GM18505 (cell line): ENCODE data around the gene ANKMY2.
"Not testable (repeated sequence)": the region's sequence is repeated elsewhere in the genome, so short reads cannot be mapped to it uniquely, and the experiment has no call there.

ENCODE experiments used
- ATAC-seq: cut with Tn5 transposase; IDR thresholded peaks from one replicate; pipeline ENCODE4 v1.9.1; 2021; ENCODE audit not compliant: unreplicated experiment
- POLR2A ChIP-seq: IDR thresholded peaks from 4 replicates; pipeline ENCODE4 v1.6.1; 2011; ENCODE audit warnings: borderline replicate concordance; ENCODE audit not compliant: insufficient read depth, insufficient read length; ENCODE audit errors: extremely low read depth

Gene ANKMY2

DNA sequence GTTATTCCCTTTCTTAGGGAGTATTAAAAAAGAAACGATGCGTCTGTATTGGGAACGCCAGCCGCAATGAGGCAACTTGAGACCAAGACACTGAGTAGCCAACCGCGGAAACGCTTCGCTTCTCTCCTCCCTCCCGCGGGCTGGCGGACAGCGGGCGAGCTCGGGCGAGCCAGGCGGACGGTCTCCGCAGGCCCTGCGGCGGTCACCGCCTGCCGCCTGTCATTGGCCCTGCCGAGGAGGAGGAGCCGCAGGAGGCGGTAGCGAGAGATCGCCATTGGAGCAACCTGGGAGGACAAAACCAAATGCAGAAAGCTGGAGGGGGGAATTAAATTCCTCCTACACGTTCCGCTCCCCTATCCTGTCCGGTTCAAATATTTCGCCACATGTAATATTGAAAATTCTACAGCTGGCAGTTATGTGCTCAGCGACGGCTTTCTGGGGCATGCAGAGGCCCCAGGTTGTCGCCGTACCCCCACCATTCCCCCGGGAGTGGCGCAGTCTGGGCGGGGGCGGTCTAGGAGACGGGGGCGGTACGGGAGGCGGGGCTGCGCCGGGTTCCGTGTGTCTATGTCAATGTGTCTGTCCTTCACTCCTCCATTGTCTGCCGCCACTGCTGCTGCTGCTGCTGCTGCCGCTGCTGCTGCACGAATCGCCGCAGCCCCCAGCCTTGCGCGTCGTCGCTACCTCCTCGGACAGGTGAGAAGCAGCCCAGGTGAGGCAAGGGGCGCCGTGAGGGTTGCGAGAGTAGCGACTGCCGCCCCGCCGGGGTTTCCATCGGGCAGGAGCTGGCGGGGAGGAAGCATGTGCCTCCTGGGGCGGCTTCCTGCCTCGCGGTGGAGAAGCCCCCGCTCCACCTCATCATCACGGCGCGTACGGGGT, at the start of gene ANKMY2, which contains the start of gene BZW2:
TSS of gene ANKMY2 (minus strand) at position 162 of the 879 bp plus-strand sequence. CDS start 181 bp downstream, outside the sequence.
TSS of gene BZW2 (plus strand) at position 589 of the 879 bp plus-strand sequence. CDS start 19,263 bp downstream, outside the sequence.
- ATAC-seq: peak; percentile 95
- TF ChIP-seq POLR2A: peak; percentile 71

DNA sequence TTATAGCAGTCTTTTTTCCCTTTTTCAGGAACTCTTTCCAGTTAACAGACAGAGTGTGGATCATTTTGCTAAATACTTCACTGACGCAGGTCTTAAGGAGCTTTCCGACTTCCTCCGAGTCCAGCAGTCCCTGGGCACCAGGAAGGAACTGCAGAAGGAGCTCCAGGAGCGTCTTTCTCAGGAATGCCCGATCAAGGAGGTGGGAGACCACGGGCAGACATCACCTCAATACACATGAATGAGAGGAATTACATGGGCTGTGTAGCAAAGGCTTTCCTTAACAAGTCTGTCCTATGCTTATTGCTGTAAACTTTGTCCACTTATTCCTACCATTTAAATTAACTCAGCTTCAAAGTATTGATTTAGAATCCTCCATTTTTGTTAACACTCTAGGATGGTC, 49.3 kb upstream of the ANKMY2 start:
- ATAC-seq: no peak
- no peak for TF ChIP-seq POLR2A

DNA sequence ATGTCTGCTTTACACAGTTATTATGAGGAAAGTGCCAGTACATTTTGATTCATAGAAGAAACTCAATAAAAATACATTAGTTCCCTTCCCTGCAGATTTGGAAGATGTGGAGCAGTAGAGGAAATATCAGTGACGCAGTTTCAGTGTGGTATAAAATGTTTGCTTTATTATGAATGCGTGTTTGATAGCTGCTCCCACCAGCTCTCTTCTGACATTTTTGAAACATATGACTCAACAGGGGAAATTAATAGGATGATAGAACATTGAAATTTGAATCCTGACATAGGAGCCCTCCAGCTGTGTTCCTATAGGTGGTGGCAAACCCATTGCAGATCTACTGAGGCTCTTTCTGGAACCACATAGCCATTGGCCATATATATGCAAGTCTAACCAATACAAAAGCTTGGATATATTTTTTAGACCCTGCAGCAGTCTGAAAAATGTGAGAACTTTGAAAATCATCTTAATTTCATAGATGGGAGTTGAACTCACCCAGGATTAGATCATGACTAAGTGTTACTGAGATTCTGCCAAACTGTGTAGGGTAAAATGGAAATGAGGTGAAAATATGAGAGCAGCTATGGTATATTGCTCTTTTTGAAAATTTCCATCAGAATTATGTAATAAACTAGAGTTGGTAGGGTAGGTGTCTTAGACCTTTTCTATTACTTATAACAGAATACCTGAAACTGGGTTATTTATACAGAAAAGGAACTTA, 48.2 kb upstream of the ANKMY2 start:
- ATAC-seq: no peak
- TF ChIP-seq POLR2A: no peak

DNA sequence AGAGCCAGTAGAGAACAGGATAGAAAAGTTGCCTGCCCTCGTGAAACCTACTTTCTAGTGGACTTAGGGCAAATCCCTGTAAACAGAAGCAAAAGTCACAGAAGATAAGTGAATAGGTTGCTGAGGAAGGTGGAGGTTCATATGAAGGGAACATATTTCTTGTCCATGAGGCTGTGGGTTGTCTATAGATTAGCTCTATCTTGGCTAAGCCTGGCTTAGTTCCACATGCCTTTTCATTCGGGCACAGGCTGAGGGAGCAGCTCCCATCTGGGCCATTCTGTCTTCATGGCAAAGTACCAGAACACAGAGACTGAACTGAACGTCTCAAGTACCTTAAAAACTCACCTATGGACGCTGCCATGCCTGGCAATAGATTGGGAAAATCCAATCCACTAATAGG, 45.7 kb upstream of the ANKMY2 start:
- TF ChIP-seq POLR2A: no peak
- no peak for ATAC-seq

DNA sequence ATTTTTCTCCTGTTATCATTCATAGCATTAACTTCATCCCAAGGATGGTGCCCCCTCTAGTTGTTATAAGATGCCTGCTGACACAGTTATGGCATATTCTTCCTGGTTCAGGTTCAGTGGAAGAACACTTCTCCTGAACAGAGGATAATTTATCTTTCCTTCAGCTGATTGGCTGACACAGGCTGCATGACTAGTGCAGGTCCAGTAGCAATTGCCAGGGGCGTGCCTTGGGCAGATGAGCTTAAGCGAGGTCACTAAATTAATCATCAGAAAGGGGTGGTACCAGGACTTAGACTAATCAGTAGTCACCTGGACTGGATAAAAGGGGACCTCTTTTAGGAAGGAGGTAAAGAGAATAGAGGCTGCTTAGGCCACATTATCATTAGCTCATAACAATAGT, 42.7 kb upstream of the ANKMY2 start:
- TF ChIP-seq POLR2A: no peak

DNA sequence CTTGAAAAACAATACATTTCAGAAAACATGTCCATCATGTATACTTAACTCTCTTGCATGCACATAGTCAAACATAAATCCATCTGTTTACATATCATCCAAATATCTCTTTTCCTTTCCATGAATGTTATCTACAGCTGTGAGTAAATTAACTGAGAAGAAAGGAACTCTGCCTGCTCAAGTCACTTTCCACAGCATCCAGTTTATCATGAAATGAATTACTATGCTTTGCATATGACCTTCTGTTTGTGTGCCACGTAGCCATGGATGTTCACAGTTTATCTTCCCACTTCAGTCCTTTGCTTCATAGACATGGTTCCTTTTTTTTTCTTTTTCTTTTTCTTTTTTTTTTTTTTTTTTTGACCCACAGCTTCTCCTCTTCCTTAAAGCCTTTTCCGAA, 40.0 kb upstream of the ANKMY2 start:
- no peak for ATAC-seq
- TF ChIP-seq POLR2A: no peak

More for the DNA sequence above, 42.7 kb upstream of the ANKMY2 start:
- ATAC-seq: no peak

DNA sequence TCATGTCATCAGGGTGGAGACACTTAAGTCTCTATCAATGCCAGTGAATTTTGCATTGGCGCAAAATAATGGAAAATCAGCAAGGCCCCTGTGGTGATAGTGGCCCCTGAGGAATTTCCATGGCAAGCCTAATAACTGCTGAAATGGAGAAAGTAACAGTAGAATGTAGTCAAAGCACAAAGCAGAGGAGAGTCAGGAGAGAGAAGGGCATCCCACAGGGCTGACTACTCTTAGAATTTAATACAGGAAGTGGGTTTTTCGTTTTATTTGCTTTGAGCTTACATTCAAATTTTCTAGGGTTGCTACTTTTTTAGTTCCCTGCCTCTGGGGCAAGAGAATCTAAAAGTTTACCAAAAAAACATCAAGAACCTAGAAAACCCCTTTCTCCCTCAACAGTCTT, 39.4 kb upstream of the ANKMY2 start:
- ATAC-seq: no peak
- TF ChIP-seq POLR2A: no peak

DNA sequence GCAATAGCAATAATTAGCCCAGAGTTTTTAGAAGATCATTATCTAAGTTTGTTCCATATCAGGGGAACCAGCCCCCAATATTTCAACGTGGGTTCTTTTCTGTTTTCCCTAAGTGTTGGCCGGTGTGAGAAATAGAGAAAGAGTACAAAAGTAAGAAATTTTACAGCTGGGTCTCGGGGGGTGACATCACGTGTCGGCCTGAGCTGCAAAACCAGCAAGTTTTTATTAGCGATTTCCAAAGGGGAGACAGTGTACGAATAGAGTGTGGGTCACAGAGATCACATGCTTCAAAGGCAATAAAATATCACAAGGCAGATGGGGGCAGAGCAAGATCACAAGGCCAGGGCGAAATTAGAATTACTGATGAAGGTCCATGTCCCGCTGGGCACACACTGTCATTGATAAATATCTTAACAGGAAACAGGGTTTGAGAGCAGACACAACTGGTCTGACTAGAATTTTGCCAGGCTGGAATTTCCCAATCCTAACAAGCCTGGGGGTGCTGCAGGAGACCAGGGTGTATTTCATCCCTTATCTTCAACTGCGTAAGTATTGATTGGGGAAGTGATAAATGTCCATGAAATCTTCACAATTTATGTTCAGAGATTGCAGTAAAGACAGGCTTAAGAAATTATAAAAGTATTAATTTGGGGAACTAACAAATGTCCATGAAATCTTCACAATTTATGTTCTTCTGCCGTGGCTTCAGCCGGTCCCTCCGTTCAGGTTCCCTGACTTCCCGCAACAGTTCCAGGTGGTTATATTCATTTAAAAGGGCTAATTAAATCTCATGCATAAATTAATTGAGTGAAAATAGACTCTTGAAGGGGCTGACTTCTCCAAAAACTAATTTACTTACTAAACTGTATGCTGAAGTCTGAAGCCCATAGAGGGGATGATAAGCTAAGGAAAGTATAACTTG, 33.4 kb upstream of the ANKMY2 start:
- ATAC-seq: not testable (repeated sequence)

DNA sequence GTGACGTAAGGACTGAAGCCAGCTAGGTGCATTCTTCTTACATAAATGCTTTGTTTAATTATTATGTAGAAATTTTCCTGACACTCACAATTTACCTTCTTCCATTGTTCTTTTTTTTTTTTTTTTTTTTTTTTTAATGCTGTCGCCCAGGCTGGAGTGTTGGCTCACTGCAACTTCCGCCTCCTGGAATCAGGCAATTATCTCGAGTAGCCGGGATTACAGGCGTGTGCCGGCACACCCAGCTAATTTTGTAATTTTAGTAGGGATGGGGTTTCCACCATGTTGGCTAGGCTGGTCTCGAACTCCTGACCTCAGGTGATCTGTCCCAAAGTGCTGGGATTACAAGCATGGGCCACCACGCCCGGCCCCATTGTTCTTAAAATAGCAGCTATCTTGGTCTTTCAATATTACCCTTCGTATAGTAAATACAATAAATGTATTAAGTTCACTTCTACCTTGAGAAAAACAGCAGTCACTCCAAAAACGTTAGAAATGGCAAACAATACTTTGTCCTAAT, 32.5 kb upstream of the ANKMY2 start:
- TF ChIP-seq POLR2A: no peak
- no peak for ATAC-seq

DNA sequence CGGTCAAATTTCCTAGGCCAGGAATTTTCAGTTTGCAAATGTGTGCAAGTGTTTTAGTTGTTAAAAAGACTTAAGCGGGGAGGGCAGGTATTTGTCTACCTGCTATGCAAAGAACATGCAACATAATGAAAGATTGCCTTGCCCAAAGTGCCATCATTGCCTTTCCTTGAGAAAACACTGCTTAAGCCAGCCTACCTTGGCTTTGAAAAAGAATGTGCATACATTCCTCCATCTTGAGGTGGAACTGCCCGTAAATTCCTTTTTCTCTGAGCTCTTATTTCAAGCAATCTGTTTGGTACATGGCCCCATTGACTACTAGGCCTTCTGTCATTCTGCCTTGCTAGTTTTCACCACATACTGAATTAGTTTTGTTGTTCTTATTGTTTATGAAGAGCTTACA, 29.7 kb upstream of the ANKMY2 start:
- no peak for TF ChIP-seq POLR2A
- no peak for ATAC-seq

DNA sequence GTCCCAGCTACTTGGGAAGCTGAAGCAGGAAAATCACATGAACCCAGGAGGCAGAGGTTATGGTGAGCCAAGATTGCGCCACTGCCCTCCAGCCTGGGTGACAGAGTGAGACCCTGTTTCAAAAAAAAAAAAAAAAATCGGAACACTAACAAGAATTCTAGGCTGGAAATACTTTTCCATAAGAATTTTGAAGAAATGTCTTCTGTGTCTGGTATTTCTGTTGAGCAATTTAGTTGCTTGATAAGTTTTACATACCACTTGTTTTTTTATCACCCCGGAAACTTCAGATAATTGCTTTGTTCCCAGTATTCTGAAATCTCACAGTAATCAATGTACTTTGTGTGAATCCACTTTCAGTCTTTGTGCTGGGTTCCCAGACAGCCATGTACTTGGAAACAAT, 26.3 kb upstream of the ANKMY2 start:
- no peak for ATAC-seq
- TF ChIP-seq POLR2A: no peak

DNA sequence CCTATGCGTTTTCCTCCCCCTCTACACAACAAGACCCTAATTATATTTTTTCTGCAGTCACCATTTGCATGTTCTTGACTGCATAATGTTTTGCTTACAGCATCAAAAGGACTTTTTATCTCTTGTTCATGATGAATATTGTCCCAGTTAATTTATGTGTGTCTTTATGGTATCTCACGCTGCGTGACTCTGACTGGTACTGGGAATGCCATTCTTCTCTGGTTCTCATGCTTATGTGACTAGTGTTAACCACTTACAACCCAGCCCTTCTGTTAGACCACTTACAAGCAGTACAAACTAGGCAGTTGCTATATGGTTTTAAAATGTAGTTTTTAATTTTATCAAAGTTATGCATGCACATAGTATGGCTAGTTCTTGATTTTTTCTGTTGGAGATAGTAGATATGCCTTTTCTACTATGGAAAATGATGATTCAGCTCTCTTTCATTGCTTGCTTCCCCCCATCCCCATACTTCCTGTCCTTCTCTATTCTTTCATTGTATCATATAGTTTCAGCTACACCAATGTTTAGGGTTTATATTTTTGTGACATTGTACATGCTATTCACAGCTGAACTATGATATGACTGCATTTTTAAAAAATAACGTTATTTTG, 25.3 kb upstream of the ANKMY2 start:
- no peak for TF ChIP-seq POLR2A
- ATAC-seq: no peak
